ENCODE results near the gene DPP9. TPM values are rescaled to one million over a fixed set of nuclear protein-coding genes. Genes with fewer than 3 reads are reported as not detected.

The DPP9 gene
- total and polyA plus RNA-seq, 2 of the 13 experiments (the other 11 are each of a cell fraction or from before 2014, with no cell fraction given) = 8.4 to 25.8 TPM

DNA sequence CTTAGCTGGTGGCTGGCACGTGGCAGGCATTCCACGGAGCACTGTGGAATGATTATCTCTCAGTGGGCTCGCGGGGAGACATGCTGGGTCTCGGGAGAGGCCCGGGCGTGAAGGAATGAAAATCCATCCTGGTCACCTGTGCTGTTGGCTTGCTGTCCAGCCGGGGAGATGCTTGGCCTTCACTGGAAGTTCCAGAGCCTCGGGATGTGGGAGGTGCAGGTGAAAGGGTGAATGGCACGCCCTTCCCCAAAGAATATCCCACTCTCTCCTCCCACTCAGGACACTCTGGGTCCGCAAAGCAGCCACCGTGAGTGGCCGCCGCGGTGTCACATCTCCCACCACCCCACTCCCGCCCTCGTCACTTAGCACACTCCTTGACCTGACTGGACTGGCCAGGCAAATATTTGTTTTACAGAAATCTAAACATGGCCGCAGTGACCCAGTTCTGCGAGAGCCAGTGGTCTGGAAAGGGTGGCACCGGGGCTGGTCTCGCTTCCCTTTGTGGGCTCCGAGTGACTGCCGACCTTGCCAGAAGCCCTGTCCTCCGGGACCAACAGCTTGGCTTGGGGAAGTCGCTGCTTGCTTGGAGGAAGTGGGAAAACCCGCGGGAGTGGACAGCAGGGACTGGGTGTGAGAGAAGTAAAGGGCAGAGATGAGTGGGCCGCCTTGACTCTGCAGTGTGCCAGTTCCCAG lies 8.0 kb downstream of the DPP9 start (continued):
- TF ChIP-seq ZNF563 (CRISPR knock-in tag; IDR thresholded peaks at IDR 0.05) (0 out of 2 replicates have a peak, but pooled peaks have one; percentile 47), REPIN1 (CRISPR knock-in tag; IDR thresholded peaks at IDR 0.05; ENCODE audit: borderline replicate concordance, low read depth) (peak; percentile 60; the same call in 1 of the 2 replicates), XRCC5 (optimal IDR thresholded peaks at IDR 0.05; ENCODE audit: low read length) (peak; percentile 63), KAT8 (CRISPR knock-in tag; IDR thresholded peaks at IDR 0.05) (peak; percentile 41; the same call in 1 of the 2 replicates), THAP11 (CRISPR knock-in tag; IDR thresholded peaks at IDR 0.05) (peak; percentile 51; the same call in 1 of the 2 replicates), CEBPG (CRISPR knock-in tag; IDR thresholded peaks at IDR 0.05) (peak; percentile 24; the same call in 1 of the 2 replicates), ZFP36 (IDR thresholded peaks at IDR 0.05; ENCODE audit: borderline replicate concordance, low read depth, low read length, partially characterized antibody) (no peak), ZNF598 (CRISPR knock-in tag; IDR thresholded peaks at IDR 0.05; ENCODE audit: borderline replicate concordance) (0 out of 2 replicates have a peak, but pooled peaks have one; percentile 8), BCL6 (CRISPR knock-in tag; IDR thresholded peaks at IDR 0.05) (peak; percentile 98), GFI1 (CRISPR knock-in tag; IDR thresholded peaks at IDR 0.05; ENCODE audit: borderline replicate concordance) (no peak), NFYC (CRISPR knock-in tag; IDR thresholded peaks at IDR 0.05) (no peak), CERS6 (CRISPR knock-in tag; IDR thresholded peaks at IDR 0.05) (no peak), ZBTB1 (CRISPR knock-in tag; IDR thresholded peaks at IDR 0.05; ENCODE audit: borderline replicate concordance) (no peak), ZNF607 (CRISPR knock-in tag; IDR thresholded peaks at IDR 0.05; ENCODE audit: borderline replicate concordance) (peak; percentile 46; the same call in 1 of the 2 replicates)
- TF ChIP-seq, protein P1, sequence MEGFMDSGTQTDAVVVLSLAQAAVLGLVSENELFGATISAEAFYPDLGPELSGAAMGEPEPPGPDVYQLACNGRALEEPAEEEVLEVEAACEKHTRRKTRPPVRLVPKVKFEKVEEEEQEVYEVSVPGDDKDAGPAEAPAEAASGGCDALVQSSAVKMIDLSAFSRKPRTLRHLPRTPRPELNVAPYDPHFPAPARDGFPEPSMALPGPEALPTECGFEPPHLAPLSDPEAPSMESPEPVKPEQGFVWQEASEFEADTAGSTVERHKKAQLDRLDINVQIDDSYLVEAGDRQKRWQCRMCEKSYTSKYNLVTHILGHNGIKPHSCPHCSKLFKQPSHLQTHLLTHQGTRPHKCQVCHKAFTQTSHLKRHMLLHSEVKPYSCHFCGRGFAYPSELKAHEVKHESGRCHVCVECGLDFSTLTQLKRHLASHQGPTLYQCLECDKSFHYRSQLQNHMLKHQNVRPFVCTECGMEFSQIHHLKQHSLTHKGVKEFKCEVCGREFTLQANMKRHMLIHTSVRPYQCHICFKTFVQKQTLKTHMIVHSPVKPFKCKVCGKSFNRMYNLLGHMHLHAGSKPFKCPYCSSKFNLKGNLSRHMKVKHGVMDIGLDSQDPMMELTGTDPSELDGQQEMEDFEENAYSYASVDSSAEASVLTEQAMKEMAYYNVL (CRISPR knock-in tag; IDR thresholded peaks at IDR 0.05; ENCODE audit: borderline replicate concordance) = peak; percentile 34; the same call in 1 of the 2 replicates
- TF ChIP-seq, protein P2, sequence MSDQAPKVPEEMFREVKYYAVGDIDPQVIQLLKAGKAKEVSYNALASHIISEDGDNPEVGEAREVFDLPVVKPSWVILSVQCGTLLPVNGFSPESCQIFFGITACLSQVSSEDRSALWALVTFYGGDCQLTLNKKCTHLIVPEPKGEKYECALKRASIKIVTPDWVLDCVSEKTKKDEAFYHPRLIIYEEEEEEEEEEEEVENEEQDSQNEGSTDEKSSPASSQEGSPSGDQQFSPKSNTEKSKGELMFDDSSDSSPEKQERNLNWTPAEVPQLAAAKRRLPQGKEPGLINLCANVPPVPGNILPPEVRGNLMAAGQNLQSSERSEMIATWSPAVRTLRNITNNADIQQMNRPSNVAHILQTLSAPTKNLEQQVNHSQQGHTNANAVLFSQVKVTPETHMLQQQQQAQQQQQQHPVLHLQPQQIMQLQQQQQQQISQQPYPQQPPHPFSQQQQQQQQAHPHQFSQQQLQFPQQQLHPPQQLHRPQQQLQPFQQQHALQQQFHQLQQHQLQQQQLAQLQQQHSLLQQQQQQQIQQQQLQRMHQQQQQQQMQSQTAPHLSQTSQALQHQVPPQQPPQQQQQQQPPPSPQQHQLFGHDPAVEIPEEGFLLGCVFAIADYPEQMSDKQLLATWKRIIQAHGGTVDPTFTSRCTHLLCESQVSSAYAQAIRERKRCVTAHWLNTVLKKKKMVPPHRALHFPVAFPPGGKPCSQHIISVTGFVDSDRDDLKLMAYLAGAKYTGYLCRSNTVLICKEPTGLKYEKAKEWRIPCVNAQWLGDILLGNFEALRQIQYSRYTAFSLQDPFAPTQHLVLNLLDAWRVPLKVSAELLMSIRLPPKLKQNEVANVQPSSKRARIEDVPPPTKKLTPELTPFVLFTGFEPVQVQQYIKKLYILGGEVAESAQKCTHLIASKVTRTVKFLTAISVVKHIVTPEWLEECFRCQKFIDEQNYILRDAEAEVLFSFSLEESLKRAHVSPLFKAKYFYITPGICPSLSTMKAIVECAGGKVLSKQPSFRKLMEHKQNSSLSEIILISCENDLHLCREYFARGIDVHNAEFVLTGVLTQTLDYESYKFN (CRISPR knock-in tag; conservative IDR thresholded peaks at IDR 0.05) = peak; percentile 92
- TF ChIP-seq, protein P3, sequence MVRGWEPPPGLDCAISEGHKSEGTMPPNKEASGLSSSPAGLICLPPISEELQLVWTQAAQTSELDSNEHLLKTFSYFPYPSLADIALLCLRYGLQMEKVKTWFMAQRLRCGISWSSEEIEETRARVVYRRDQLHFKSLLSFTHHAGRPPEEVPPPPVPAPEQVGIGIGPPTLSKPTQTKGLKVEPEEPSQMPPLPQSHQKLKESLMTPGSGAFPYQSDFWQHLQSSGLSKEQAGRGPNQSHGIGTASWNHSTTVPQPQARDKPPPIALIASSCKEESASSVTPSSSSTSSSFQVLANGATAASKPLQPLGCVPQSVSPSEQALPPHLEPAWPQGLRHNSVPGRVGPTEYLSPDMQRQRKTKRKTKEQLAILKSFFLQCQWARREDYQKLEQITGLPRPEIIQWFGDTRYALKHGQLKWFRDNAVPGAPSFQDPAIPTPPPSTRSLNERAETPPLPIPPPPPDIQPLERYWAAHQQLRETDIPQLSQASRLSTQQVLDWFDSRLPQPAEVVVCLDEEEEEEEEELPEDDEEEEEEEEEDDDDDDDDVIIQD (CRISPR knock-in tag; IDR thresholded peaks at IDR 0.05; ENCODE audit: low read depth) = no peak
- TF ChIP-seq, protein P4, sequence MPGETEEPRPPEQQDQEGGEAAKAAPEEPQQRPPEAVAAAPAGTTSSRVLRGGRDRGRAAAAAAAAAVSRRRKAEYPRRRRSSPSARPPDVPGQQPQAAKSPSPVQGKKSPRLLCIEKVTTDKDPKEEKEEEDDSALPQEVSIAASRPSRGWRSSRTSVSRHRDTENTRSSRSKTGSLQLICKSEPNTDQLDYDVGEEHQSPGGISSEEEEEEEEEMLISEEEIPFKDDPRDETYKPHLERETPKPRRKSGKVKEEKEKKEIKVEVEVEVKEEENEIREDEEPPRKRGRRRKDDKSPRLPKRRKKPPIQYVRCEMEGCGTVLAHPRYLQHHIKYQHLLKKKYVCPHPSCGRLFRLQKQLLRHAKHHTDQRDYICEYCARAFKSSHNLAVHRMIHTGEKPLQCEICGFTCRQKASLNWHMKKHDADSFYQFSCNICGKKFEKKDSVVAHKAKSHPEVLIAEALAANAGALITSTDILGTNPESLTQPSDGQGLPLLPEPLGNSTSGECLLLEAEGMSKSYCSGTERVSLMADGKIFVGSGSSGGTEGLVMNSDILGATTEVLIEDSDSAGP (CRISPR knock-in tag; IDR thresholded peaks at IDR 0.05; ENCODE audit: borderline replicate concordance) = peak; percentile 20; the same call in 1 of the 2 replicates
